Endothelial cell (in vitro differentiated cells): ENCODE measurements around the gene RND1. TPM values are rescaled to one million over a fixed set of nuclear protein-coding genes. Genes with fewer than 3 reads are reported as not detected.
"Not testable (repeated sequence)": the region's sequence is repeated elsewhere in the genome, so short reads cannot be mapped to it uniquely, and the experiment has no call there.

Experiments
- DNase-seq: peaks from one replicate; pipeline ENCODE4 v3.0.0; 2021; ENCODE audit warnings: low spot score
- H3K27ac Mint-ChIP-seq: one replicate; pipeline ENCODE4 v1.8.0; 2021; ENCODE audit warnings: mixed read lengths, inconsistent platforms; ENCODE audit not compliant: unreplicated experiment
- H3K27me3 Mint-ChIP-seq: one replicate; pipeline ENCODE4 v1.8.0; 2021; ENCODE audit warnings: mild to moderate bottlenecking, moderate library complexity, mixed read lengths, inconsistent platforms; ENCODE audit not compliant: unreplicated experiment
- H3K36me3 Mint-ChIP-seq: one replicate; pipeline ENCODE4 v1.8.0; 2021; ENCODE audit warnings: mild to moderate bottlenecking, low read depth, mixed read lengths, inconsistent platforms; ENCODE audit not compliant: unreplicated experiment
- H3K4me1 Mint-ChIP-seq: one replicate; pipeline ENCODE4 v1.8.0; 2021; ENCODE audit warnings: mild to moderate bottlenecking, mixed read lengths, inconsistent platforms; ENCODE audit not compliant: unreplicated experiment
- H3K4me3 Mint-ChIP-seq: one replicate; pipeline ENCODE4 v1.8.0; 2021; ENCODE audit warnings: mild to moderate bottlenecking, mixed read lengths, inconsistent platforms; ENCODE audit not compliant: unreplicated experiment
- H3K9me3 Mint-ChIP-seq: one replicate; pipeline ENCODE4 v1.8.0; 2021; ENCODE audit warnings: mixed read lengths, inconsistent platforms; ENCODE audit not compliant: unreplicated experiment
- total RNA-seq: library from RNA; stranded (reverse); fragmentation: NEBNext Ultra II Directional; extraction: Animal tissue kit (Norgen Biotek cat#: 25700); gene quantifications from one replicate; pipeline ENCODE4 v1.2.1, GENCODE V29; 2021; ENCODE audit not compliant: unreplicated experiment
- TF ChIP-seq, protein P1 (sequence below): fragments of 200-600 bp; sonication (generic); IDR thresholded peaks from one replicate; pipeline ENCODE4 v1.5.0; 2021; ENCODE audit warnings: antibody characterized with exemption; ENCODE audit not compliant: unreplicated experiment

Gene RND1
- total RNA-seq, 1 donor from 2014 or later, result 1.0 TPM

- Mint-ChIP-seq H3K4me3 (no peak overlapping the region), H3K27ac (no peak overlapping the region), H3K36me3 (no peaks in the 10 kb centered on the region), H3K27me3 (peaks cover 5% of the 10 kb centered on the region), H3K4me1 (peaks cover 12% of the 10 kb centered on the region), H3K9me3 (no peaks in the 10 kb centered on the region)
- TF ChIP-seq, protein P1, sequence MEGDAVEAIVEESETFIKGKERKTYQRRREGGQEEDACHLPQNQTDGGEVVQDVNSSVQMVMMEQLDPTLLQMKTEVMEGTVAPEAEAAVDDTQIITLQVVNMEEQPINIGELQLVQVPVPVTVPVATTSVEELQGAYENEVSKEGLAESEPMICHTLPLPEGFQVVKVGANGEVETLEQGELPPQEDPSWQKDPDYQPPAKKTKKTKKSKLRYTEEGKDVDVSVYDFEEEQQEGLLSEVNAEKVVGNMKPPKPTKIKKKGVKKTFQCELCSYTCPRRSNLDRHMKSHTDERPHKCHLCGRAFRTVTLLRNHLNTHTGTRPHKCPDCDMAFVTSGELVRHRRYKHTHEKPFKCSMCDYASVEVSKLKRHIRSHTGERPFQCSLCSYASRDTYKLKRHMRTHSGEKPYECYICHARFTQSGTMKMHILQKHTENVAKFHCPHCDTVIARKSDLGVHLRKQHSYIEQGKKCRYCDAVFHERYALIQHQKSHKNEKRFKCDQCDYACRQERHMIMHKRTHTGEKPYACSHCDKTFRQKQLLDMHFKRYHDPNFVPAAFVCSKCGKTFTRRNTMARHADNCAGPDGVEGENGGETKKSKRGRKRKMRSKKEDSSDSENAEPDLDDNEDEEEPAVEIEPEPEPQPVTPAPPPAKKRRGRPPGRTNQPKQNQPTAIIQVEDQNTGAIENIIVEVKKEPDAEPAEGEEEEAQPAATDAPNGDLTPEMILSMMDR, result no peak
- DNase-seq, result no peak
Measured at GRCh38 chr12:48856379-48856778, 9.3 kb downstream of the RND1 start.

- not testable (repeated sequence) for H3K4me3 Mint-ChIP-seq
Measured at GRCh38 chr12:48854932-48855331, 10.7 kb downstream of the RND1 start.

GRCh38 chr12:48854488-48854887, 11.2 kb downstream of the RND1 start:
- TF ChIP-seq, protein P1, result no peak
- Mint-ChIP-seq H3K4me1 (peaks cover 23% of the 10 kb centered on the region), H3K9me3 (no peaks in the 10 kb centered on the region), H3K36me3 (peaks cover 9% of the 10 kb centered on the region), H3K27me3 (peaks cover 3% of the 10 kb centered on the region), H3K4me3 (no peak overlapping the region), H3K27ac (no peak overlapping the region)
- DNase-seq, result no peak

More at GRCh38 chr12:48854932-48855331, 10.7 kb downstream of the RND1 start:
- not testable (repeated sequence) for H3K27ac Mint-ChIP-seq, H3K27me3 Mint-ChIP-seq, H3K9me3 Mint-ChIP-seq, H3K36me3 Mint-ChIP-seq, DNase-seq
- H3K4me1 Mint-ChIP-seq, result peaks cover 21% of the 10 kb centered on the region

DNA sequence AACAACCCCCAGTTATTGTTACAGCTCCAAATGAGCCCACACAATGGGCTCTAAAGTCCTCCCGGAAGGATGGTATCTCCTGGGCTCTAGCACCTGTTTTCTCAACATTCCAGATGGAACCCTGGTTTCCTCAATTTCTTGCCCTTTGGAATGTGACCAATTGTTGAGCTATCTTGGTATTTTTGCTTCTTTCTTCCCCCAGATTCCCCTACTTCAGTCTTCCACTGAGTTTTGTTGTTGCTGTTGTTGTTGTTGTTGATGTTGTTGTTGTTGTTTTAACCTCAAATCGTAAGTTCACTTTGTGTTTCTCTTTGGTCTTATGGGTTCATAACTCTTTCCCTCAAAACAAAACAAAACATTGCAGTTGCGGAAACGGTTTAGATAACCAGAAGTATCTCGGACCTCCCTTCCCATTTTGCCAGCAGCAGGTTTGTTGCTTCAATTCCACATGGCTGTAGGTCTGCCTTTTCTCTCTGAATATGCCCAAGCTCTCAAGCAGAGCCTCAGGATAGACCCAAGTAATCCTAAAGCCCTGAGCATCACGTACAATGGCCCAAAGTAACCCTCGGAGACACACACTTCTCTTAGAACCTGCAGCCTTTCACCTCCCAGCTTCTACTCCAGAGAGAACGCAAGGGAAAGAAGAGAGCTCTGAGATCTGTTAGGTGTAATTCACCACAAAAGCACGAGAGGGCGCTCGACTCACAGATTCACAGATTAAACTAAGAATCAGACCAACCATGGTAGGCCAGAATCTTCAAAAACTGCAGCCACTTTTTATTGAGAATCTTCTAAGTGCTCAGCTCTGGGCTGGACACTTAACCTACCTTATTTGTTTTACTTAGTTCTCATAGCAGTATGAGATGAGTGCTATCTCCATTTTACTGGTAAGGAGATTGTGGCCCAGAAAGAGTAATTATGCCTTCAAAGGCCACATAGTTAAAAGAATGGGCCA, 12.7 kb downstream of the RND1 start:
- Mint-ChIP-seq H3K4me1 (peaks cover 23% of the 10 kb centered on the region), H3K27me3 (peaks cover 3% of the 10 kb centered on the region), H3K27ac (peak overlapping the region; percentile 88), H3K9me3 (no peaks in the 10 kb centered on the region), H3K4me3 (peak overlapping the region; percentile 97), H3K36me3 (peaks cover 9% of the 10 kb centered on the region)
- DNase-seq, result peak; percentile 88
- TF ChIP-seq, protein P1, result peak; percentile 98

DNA sequence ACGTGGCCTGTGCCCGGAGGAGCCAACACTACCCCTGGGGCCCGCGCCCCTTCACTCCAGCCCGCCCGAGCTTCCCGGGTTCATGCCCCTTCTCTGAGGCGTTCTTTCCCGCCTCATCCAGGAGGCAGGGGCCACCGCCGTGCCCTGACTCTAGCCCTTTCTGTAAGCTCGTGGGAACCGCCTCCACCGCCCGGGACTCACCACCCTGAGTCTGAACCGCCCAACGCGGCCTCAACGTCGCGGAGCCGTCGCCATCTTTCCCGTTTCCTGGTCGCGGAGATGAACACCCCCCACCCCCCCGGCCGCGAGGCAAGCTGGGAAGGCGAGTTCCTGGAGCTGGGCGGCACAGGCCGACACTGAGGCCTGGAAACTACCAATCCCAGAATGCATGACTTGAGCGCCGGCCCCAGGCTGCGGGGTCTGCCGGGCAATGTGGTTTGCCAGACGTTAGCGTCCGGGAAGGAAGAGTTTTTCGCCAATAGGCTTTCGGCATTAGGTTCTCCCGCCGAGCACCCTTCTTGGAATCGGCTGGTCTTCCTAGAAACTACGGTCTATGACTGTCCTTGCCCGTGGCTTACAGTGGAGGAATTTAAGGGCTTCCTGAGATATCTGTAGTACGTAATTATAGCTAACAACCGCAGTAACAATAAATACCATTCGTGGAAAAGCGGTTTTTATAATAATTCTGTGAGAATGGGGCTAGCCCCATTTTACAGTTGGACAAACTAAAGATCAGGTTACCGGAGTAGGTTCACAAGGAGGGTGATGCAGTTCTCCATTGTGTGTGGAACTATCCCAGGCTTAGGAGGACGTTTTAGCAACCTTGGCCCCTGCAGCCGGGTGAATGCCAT, 13.6 kb downstream of the RND1 start, which contains the start of gene DDX23:
Gene DDX23 (minus strand): TSS at position 281 of the 851 bp plus-strand sequence. CDS start 6,381 bp downstream, outside the sequence.
- H3K36me3 Mint-ChIP-seq, result peaks cover 9% of the 10 kb centered on the region
- H3K4me3 Mint-ChIP-seq, result peak within 1 kb of the TSS; percentile 97
- DNase-seq, result peak; percentile 89
- H3K9me3 Mint-ChIP-seq, result no peaks in the 10 kb centered on the region
- TF ChIP-seq, protein P1, result no peak
- H3K4me1 Mint-ChIP-seq, result peaks cover 23% of the 10 kb centered on the region
- peak within 1 kb of the TSS; percentile 88 for H3K27ac Mint-ChIP-seq
- peaks cover 5% of the 10 kb centered on the region for H3K27me3 Mint-ChIP-seq

GRCh38 chr12:48842021-48842420, 23.6 kb downstream of the RND1 start:
- H3K4me3 Mint-ChIP-seq, H3K9me3 Mint-ChIP-seq, H3K27me3 Mint-ChIP-seq, H3K27ac Mint-ChIP-seq, DNase-seq, H3K4me1 Mint-ChIP-seq: not testable (repeated sequence)
- peaks cover 41% of the 10 kb centered on the region for H3K36me3 Mint-ChIP-seq
